ENCODE results near the gene MCF2L.

MCF2L gene

DNA sequence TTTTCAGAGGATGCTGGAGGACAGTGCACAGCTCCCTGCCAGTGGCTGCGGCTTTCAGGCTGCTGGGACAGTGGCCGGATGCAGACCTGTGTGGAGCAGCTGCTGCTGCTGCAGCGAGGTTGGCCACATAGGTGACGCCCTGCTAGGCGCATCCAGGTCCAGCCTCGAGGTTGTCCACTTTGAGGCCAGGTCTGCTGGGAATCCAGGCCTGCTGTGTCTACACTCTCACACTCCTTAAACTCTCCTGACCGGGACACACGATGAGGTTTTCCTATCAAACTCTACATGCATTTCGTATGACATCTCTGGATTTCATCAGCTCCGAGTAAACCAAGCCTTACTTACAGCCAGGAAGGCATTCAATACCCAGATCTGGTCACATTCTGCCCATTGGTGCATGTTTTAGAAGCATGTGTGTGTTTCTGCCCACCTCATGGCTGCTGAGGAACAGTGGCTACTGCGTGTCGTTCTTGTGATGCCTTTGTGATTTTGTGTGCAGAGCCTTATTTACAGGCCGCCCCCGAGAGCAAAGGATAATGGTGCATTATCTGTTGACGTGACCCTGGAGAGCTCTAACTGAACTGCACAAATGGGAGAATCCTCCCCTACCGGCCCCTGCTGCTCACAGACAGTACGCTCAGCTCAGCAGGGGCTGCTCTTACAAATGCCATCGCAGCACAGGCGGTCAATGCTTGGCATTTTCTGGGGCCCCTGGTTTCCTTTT is 12.3 kb upstream of the MCF2L start:
- no peak overlapping the region for H3K27ac ChIP-seq
- H3K4me3 ChIP-seq (ENCODE audit: low read depth, low read length): no peak overlapping the region
- TF ChIP-seq, protein P1, sequence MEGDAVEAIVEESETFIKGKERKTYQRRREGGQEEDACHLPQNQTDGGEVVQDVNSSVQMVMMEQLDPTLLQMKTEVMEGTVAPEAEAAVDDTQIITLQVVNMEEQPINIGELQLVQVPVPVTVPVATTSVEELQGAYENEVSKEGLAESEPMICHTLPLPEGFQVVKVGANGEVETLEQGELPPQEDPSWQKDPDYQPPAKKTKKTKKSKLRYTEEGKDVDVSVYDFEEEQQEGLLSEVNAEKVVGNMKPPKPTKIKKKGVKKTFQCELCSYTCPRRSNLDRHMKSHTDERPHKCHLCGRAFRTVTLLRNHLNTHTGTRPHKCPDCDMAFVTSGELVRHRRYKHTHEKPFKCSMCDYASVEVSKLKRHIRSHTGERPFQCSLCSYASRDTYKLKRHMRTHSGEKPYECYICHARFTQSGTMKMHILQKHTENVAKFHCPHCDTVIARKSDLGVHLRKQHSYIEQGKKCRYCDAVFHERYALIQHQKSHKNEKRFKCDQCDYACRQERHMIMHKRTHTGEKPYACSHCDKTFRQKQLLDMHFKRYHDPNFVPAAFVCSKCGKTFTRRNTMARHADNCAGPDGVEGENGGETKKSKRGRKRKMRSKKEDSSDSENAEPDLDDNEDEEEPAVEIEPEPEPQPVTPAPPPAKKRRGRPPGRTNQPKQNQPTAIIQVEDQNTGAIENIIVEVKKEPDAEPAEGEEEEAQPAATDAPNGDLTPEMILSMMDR (IDR thresholded peaks at IDR 0.05; ENCODE audit: low read depth, low read length): no peak
- H3K36me3 ChIP-seq: no peaks in the 10 kb centered on the region
- H3K9me3 ChIP-seq (ENCODE audit: severe bottlenecking): no peaks in the 10 kb centered on the region
- H3K27me3 ChIP-seq (ENCODE audit: insufficient read depth, low read depth, severe bottlenecking): no peaks in the 10 kb centered on the region
- no peak for DNase-seq

DNA sequence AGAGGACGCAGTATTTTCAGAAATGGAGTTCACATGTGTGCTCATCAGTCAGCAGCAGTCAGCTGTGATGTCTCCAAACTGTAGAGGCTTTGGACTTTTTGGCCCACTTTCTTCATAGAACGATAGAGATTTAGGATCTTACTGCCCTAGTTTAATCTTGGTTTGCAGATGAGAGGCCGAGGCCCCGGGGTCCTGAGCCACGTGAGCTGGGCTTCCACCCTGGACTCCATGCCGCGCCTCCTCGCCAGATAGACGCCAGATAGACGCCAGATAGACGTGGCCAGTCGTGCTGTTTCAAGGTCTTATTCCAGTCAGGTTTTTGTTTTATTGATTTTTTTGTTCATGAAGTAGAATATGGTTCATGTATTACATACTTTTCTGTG is 11.7 kb upstream of the MCF2L start:
- Histone ChIP-seq H3K27me3 (ENCODE audit: insufficient read depth, low read depth, severe bottlenecking) (no peaks in the 10 kb centered on the region), H3K4me3 (ENCODE audit: low read depth, low read length) (no peak overlapping the region)
- TF ChIP-seq, protein P1 (IDR thresholded peaks at IDR 0.05; ENCODE audit: low read depth, low read length): no peak

DNA sequence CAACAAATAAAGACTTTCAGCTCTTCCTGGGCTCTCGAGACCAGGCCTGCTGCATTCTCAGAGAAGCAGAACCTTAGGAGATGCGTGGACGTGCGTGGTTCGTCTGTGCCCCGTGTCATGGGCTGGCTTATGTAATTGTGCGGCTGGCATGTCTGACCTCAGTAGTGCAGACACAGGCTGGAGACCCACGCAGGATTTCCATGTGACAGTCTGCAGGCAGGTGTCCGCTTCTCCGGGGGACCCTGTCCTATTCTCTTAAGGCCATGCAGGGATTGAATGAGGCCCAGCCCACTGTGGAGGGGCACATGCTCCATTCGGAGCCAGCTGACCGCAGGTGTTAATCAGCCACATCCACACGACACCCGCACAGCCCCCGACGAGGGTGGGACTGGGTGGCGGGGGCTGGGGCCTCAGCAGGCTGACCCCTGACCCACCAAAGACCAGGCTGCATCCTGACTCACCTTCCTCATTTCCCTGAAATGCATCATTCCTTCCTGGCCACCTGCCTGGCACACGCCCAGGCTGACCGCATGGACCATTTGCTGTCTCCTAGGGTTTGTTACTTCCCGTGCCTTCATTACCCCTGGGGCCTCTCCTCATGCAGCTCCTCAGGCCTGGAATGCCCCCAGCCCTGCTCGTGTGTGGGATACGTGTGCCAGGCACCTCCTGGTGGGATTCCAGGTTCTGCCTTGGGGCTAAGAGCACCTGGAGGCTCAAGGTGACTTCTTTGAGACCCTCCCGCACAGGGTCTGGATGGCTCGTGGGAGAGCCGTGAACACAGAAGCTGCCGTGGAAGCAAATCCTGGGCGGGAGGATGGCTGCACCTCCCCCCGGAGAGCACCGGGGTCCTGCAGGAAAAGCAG is 10.7 kb upstream of the MCF2L start:
- Histone ChIP-seq H3K27ac (no peak overlapping the region), H3K27me3 (ENCODE audit: insufficient read depth, low read depth, severe bottlenecking) (no peaks in the 10 kb centered on the region), H3K9me3 (ENCODE audit: severe bottlenecking) (no peaks in the 10 kb centered on the region), H3K36me3 (no peaks in the 10 kb centered on the region), H3K4me3 (ENCODE audit: low read depth, low read length) (no peak overlapping the region)
- TF ChIP-seq, protein P1 (IDR thresholded peaks at IDR 0.05; ENCODE audit: low read depth, low read length): no peak
- DNase-seq: no peak

More for the DNA sequence above, 11.7 kb upstream of the MCF2L start:
- no peak for DNase-seq
- Histone ChIP-seq H3K9me3 (ENCODE audit: severe bottlenecking) (no peaks in the 10 kb centered on the region), H3K36me3 (no peaks in the 10 kb centered on the region), H3K27ac (no peak overlapping the region)

GRCh38 chr13:112959206-112959605 is 9.8 kb upstream of the MCF2L start:
- no peak for DNase-seq
- Histone ChIP-seq H3K9me3 (ENCODE audit: severe bottlenecking) (no peaks in the 10 kb centered on the region), H3K4me3 (ENCODE audit: low read depth, low read length) (no peak overlapping the region), H3K27me3 (ENCODE audit: insufficient read depth, low read depth, severe bottlenecking) (no peaks in the 10 kb centered on the region), H3K36me3 (no peaks in the 10 kb centered on the region), H3K27ac (no peak overlapping the region)
- TF ChIP-seq, protein P1 (IDR thresholded peaks at IDR 0.05; ENCODE audit: low read depth, low read length): no peak

GRCh38 chr13:112959701-112960542 is 9.1 kb upstream of the MCF2L start:
- Histone ChIP-seq H3K9me3 (ENCODE audit: severe bottlenecking) (no peaks in the 10 kb centered on the region), H3K27ac (no peak overlapping the region), H3K27me3 (ENCODE audit: insufficient read depth, low read depth, severe bottlenecking) (no peaks in the 10 kb centered on the region), H3K36me3 (no peaks in the 10 kb centered on the region), H3K4me3 (ENCODE audit: low read depth, low read length) (no peak overlapping the region)
- no peak for DNase-seq
- TF ChIP-seq, protein P1 (IDR thresholded peaks at IDR 0.05; ENCODE audit: low read depth, low read length): no peak
